ENCODE results near the gene PRR23E.

PRR23E gene

DNA sequence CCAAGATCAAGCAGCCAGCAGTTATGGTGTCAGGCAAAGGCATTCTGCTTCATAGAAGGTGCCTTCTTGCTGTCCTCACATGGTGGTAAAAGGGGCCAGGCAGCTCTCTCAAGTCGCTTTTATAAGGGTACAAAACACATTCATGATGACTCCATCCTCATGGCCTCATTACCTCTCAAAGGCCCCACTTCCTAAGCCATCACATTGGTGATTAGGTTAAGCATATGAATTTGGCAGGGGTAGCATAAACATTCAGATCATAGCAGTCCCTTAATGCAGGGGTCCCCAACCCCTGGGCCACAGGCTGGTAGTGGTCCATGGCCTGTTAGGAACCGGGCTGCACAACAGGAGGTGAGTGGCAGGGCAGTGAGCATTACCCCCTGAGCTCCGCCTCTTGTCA, 42.8 kb downstream of the PRR23E start:
- no peak for DNase-seq

DNA sequence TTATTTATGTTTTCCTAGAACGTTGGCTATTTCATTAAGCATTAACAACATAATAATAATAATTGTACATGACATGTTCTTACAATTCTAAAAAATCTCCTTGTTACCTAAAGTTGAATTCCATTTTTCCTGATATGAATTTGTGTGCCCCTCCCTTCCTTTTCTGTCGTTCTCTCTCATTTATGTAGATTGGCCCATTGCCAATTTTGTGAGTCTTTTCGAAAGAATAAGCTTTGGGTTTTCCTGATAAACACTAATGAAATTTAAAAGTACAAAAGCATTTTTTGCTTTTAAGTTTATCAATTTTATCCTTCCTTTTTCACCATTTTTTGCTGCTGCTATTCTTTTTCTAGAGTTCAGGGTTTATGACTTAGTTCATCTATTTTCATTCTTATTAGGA, 44.9 kb downstream of the PRR23E start:
- DNase-seq, result no peak

- DNase-seq, result no peak
These were observed 45.7 kb downstream of the PRR23E start for GRCh38 chr3:127238602-127239001.

DNA sequence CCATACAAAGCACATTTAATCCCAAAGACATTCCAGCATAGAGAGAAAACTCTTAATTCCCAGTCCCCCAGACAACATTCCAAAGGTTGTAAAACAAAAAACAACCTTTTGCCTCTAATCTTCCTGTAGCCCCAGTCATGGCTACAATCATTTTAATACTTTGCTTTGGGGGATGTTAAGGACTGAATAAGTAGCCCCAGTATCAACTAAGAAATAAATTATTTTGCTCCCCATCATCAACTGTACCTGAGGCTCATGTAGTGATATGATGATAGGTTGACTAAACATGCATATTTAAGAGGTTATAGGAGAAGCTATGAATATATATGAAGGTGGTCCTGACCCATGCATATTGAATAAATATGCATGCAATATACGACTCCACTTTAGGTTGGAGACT, 54.4 kb downstream of the PRR23E start:
- no peak for DNase-seq
